ENCODE measurements around the gene PKNOX2. TPM values are rescaled to one million over a fixed set of nuclear protein-coding genes. Genes with fewer than 3 reads are reported as not detected.

The PKNOX2 gene, protein sequence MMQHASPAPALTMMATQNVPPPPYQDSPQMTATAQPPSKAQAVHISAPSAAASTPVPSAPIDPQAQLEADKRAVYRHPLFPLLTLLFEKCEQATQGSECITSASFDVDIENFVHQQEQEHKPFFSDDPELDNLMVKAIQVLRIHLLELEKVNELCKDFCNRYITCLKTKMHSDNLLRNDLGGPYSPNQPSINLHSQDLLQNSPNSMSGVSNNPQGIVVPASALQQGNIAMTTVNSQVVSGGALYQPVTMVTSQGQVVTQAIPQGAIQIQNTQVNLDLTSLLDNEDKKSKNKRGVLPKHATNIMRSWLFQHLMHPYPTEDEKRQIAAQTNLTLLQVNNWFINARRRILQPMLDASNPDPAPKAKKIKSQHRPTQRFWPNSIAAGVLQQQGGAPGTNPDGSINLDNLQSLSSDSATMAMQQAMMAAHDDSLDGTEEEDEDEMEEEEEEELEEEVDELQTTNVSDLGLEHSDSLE
- total RNA-seq (2021; fragmentation: NEBNext Ultra II Directional; extraction: Animal tissue kit (Norgen Biotek cat#: 25700)) (1.9 and 2.0 TPM in 2 replicates), polyA plus RNA-seq (2011; rRNA removed) (2.0 and 2.5 TPM in 2 replicates), polyA minus RNA-seq (2011; rRNA and poly(A)+ RNA removed) (1.8 and 1.9 TPM in 2 replicates)
- polyA plus RNA-seq (2011; cell fraction: cytosol; rRNA removed): 1.3 TPM
- polyA plus RNA-seq (2011; cell fraction: nucleus; rRNA removed): 2.1 TPM
- polyA plus RNA-seq (2012, experiment 1 of 2): 2.4 to 3.4 TPM (median 2.8 TPM) in 4 replicates
- 1.4 TPM for polyA plus RNA-seq (2012, experiment 2 of 2)
- polyA plus RNA-seq (2013, experiment 1 of 2): 0.26 TPM
- 0.24 TPM for polyA plus RNA-seq (2013, experiment 2 of 2)
- 1.4 TPM for polyA minus RNA-seq (2011; cell fraction: cytosol; rRNA and poly(A)+ RNA removed)
- 5.6 TPM for polyA minus RNA-seq (2011; cell fraction: nucleus; rRNA and poly(A)+ RNA removed)
- long read RNA-seq, experiment 1: 0 reads
- long read RNA-seq, experiment 2: 0 reads

DNA sequence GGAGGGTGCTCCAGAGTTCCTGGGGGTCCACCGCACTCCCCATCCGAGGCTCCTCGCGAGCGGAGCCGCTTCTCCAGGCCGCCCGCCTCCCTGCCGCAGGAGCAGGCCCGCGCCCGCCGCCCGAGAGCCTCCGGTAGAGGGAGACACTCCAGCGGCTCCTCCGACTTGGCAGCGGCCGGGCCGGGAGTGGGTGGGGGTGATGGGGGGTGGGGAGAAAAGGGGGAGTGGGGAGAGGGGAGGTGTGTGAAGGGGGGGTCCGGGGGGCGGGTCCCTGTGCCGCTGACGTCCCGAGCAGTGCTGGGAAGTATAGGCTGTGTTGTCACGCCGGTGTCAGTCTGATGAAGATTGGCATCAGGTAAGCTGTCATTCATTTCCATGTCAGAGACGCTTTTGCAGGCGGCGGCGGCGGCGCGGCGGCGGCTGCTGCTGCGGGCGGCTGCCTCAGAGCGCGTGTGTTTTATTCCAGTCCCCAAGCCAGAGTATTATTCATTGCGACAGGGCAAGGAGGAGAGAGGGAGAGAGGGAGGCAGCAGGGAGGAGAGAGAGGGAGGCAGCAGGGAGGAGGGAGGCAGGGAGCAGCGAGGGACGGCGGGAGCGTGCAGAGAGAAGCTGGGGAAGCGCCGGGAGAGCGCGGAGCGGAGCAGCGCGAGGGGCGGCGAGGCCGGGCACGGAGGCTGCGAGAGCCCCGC, at the start of gene PKNOX2:
Gene PKNOX2, plus strand, starts transcription at position 330 of the 689 bp plus-strand sequence. CDS start 186,555 bp downstream, outside the sequence.
- Histone ChIP-seq H3K18ac (ENCODE audit: extremely low read depth, low read length) (peak within 1 kb of the TSS; percentile 94), H3K4me3 (ENCODE audit: extremely low read depth in 1 of 4, insufficient read depth in 2 of 4, low read depth in 3 of 4, low read length in 4 of 4) (peak within 1 kb of the TSS; percentile 52 to 74 (median 60)), H3K79me2 (ENCODE audit: control insufficient read depth in 1 of 2, insufficient read depth in 2 of 2, low read length in 2 of 2) (no peaks in the 10 kb centered on the region), H2BK5ac (ENCODE audit: low read depth, low read length) (peak within 1 kb of the TSS; percentile 99), H3K9ac (replicated peaks in 1 of 4; ENCODE audit: extremely low read depth in 1 of 4, low read depth in 3 of 4, low read length in 3 of 4) (peak within 1 kb of the TSS in 3 of 4 experiments; percentile 60 to 65 (median 62); a peak in 5 of 7 replicates), H3K14ac (ENCODE audit: insufficient read length) (no peak within 1 kb of the TSS), H2AFZ (ENCODE audit: low read length) (peak within 1 kb of the TSS; percentile 6; the same call in 1 of the 2 replicates), H3K4me2 (ENCODE audit: insufficient read depth in 1 of 2, low read depth in 2 of 2, low read length in 2 of 2) (peak within 1 kb of the TSS; percentile 97 to 98), H2BK12ac (ENCODE audit: low read depth, low read length) (peak within 1 kb of the TSS; percentile 94), H2BK20ac (ENCODE audit: low read length) (peak within 1 kb of the TSS; percentile 61; the same call in 1 of the 2 replicates), H2BK120ac (replicated peaks; ENCODE audit: low read depth, low read length) (peak within 1 kb of the TSS; percentile 87), H3K23ac (ENCODE audit: insufficient read length) (no peak within 1 kb of the TSS), H4K5ac (ENCODE audit: insufficient read length, low read depth, low read length) (peak within 1 kb of the TSS; percentile 82), H4K20me1 (replicated peaks in 1 of 2; ENCODE audit: control insufficient read depth in 1 of 2, insufficient read depth in 2 of 2, low read length in 2 of 2) (no peaks in the 10 kb centered on the region), H3K9me3 (ENCODE audit: insufficient read depth in 2 of 2, low read depth in 1 of 2, low read length in 1 of 2) (no peaks in the 10 kb centered on the region), H3K27ac (ENCODE audit: low read depth, low read length) (peak within 1 kb of the TSS; percentile 87), H3K56ac (replicated peaks; ENCODE audit: insufficient read length, low read depth, low read length) (peak within 1 kb of the TSS; percentile 52), H4K91ac (replicated peaks; ENCODE audit: insufficient read length, low read length) (peak within 1 kb of the TSS; percentile 97), H3K23me2 (ENCODE audit: low read depth, low read length) (peaks cover 25% of the 10 kb centered on the region), H3K4ac (replicated peaks; ENCODE audit: insufficient read length, low read depth, low read length) (peak within 1 kb of the TSS; percentile 83), H3K36me3 (ENCODE audit: control insufficient read depth in 2 of 4, insufficient read depth in 4 of 4, low read length in 3 of 4) (no peaks in the 10 kb centered on the region), H2AK5ac (ENCODE audit: low read depth, low read length) (no peak within 1 kb of the TSS), H3K4me1 (replicated peaks in 1 of 4; ENCODE audit: control insufficient read depth in 3 of 4, insufficient read depth in 4 of 4, low read length in 3 of 4) (peaks cover 21 to 44% (median 29%) of the 10 kb centered on the region in 4 experiments), H3K79me1 (ENCODE audit: low read depth, low read length) (no peaks in the 10 kb centered on the region), H2BK15ac (ENCODE audit: low read length) (no peak within 1 kb of the TSS), H3K27me3 (replicated peaks in 1 of 4; ENCODE audit: control insufficient read depth in 3 of 4, extremely low read depth in 1 of 4, insufficient read depth in 3 of 4, low read length in 3 of 4) (peaks cover 14 to 44% (median 40%) of the 10 kb centered on the region in 4 experiments), H4K8ac (ENCODE audit: extremely low read depth, insufficient read depth, low read length) (peak within 1 kb of the TSS; percentile 86)
- CTCF ChIA-PET (ENCODE audit: partially characterized antibody): interaction anchor here (0.6 to 13.4 kb wide), 23 partner anchors 11 to 215 kb away, joined by 3 to 123 read pairs (median 3); no protein-coding TSS in a partner anchor
- no peak for FAIRE-seq
- 3% methylated on average over 44 of the region's 58 CpGs; no CpG with 5 or more reads in 1 of the 2 experiments for WGBS, 2 experiments (ENCODE audit: extremely low coverage in 1 of 2, insufficient coverage in 1 of 2, insufficient read length in 1 of 2, insufficient replicate concordance in 2 of 2, low coverage in 1 of 2, low lambda C conversion rate in 2 of 2, missing lambda C conversion rate in 1 of 2)
- POLR2A ChIA-PET (ENCODE audit: partially characterized antibody): interaction anchor here (0.8 to 3.1 kb wide), 7 partner anchors 9 to 352 kb away, joined by 3 to 15 read pairs (median 3); no protein-coding TSS in a partner anchor
- DNase-seq (ENCODE audit: low read depth in 1 of 2, low spot score in 2 of 2): peak in 1 of 2 experiments; percentile 93
- no peak for TF ChIP-seq SIRT6 (IDR thresholded peaks at IDR 0.05; ENCODE audit: low read length)
- no peak for TF ChIP-seq POLR2AphosphoS5 (IDR thresholded peaks at IDR 0.05; ENCODE audit: low read depth, low read length)
- TF ChIP-seq BRCA1 (IDR thresholded peaks at IDR 0.05; ENCODE audit: low read depth, low read length): no peak
- no peak for TF ChIP-seq SRF (IDR thresholded peaks at IDR 0.05; ENCODE audit: low read depth, low read length)
- no peak for TF ChIP-seq SP4 (IDR thresholded peaks at IDR 0.05; ENCODE audit: low read length)
- TF ChIP-seq PHF8 (conservative IDR thresholded peaks at IDR 0.05; ENCODE audit: low read depth, low read length): no peak
- TF ChIP-seq JUND (IDR thresholded peaks at IDR 0.05; ENCODE audit: low read length): no peak
- peak in 1 of 2 experiments; percentile 6; a peak in 1 of 3 replicates for TF ChIP-seq EP300 (IDR thresholded peaks at IDR 0.05; ENCODE audit: borderline replicate concordance in 1 of 2, low read depth in 2 of 2, low read length in 2 of 2)

All from H1 (cell line).